Dendritic cell treated with granulocyte-macrophage colony-stimulating factor and Interleukin-4, amounts not matched to agents 40 ng/mL and 50 ng/mL, for 4 days (primary cell): ENCODE measurements around the gene STX5.
A peak's percentile ranks its signal among the peaks of the same experiment; 100 is the strongest.
"Not testable (repeated sequence)": the region's sequence is repeated elsewhere in the genome, so short reads cannot be mapped to it uniquely, and the experiment has no call there.

ENCODE experiments used
- H3K27ac Mint-ChIP-seq: one replicate; pipeline ENCODE4 v1.8.0; 2022; ENCODE audit warnings: mild to moderate bottlenecking, mixed read lengths
- H3K27me3 Mint-ChIP-seq: one replicate; pipeline ENCODE4 v1.8.0; 2022; ENCODE audit warnings: mild to moderate bottlenecking, mixed read lengths
- H3K36me3 Mint-ChIP-seq: one replicate; pipeline ENCODE4 v1.8.0; 2022; ENCODE audit warnings: low read depth, mixed read lengths
- H3K4me1 Mint-ChIP-seq: one replicate; pipeline ENCODE4 v1.8.0; 2022; ENCODE audit warnings: low read depth, mixed read lengths
- H3K4me3 Mint-ChIP-seq: one replicate; pipeline ENCODE4 v1.8.0; 2022; ENCODE audit warnings: mild to moderate bottlenecking, moderate library complexity, mixed read lengths
- H3K9me3 Mint-ChIP-seq: one replicate; pipeline ENCODE4 v1.8.0; 2022; ENCODE audit warnings: mixed read lengths
- intact Hi-C: fragments of 100-400 bp; cut with micrococcal nuclease; formaldehyde crosslinking; loops from one replicate; pipeline ENCODE4 v1.15.0; 2022

Gene STX5, protein sequence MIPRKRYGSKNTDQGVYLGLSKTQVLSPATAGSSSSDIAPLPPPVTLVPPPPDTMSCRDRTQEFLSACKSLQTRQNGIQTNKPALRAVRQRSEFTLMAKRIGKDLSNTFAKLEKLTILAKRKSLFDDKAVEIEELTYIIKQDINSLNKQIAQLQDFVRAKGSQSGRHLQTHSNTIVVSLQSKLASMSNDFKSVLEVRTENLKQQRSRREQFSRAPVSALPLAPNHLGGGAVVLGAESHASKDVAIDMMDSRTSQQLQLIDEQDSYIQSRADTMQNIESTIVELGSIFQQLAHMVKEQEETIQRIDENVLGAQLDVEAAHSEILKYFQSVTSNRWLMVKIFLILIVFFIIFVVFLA

DNA sequence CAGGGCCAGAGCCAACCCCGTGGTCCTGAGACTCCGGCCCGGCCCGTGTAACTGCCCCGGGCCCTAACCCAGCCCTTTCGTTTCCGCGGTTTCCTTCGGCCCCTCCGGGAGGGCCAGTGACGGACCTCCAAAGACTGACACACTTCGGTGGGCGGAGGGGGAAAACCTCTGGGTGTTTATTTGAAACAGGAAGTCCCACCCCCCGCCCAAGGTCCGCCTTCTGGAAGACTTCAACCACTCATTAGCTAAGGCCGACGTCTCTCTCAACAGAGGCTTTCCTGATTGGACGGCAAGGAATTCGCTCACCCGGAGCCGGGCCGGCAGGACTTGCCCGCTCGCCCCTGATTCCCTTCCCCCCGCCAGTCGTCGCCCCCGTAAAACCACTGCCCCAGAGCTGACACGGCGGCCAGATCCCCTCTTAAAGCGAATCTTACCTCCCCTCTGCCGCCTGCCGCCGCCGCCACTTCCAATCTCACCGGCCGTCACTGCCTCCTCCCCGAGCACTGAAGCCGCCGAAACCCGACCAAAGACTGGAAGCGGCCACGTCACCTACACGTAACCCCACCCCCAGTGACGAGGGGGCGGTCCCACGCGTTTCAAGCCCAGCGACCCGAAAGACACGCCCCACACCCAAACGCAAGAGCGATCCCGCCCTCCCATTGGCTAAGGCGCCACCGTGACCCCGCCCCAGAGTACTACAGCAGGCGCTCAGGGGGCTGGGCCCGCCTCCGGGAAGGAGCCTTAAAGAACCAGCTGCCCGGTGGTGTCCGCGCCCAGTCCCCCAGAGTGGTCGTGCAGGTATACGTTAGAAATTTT, at the start of gene STX5:
Gene STX5, minus strand, starts transcription at position 532 of the 816 bp plus-strand sequence. CDS start 808 bp downstream, outside the sequence.
- H3K36me3 Mint-ChIP-seq = peaks cover 89% of the 10 kb centered on the region
- no peaks in the 10 kb centered on the region for H3K9me3 Mint-ChIP-seq
- H3K27ac Mint-ChIP-seq = peak within 1 kb of the TSS; percentile 94
- H3K27me3 Mint-ChIP-seq = no peaks in the 10 kb centered on the region
- intact Hi-C loops = loop anchor here (1.0 to 2.0 kb wide), 3 partner anchors 8 to 45 kb away; partner anchors contain the start of genes TMEM179B and WDR74
- H3K4me3 Mint-ChIP-seq = peak within 1 kb of the TSS; percentile 95
- peaks cover 53% of the 10 kb centered on the region for H3K4me1 Mint-ChIP-seq

DNA sequence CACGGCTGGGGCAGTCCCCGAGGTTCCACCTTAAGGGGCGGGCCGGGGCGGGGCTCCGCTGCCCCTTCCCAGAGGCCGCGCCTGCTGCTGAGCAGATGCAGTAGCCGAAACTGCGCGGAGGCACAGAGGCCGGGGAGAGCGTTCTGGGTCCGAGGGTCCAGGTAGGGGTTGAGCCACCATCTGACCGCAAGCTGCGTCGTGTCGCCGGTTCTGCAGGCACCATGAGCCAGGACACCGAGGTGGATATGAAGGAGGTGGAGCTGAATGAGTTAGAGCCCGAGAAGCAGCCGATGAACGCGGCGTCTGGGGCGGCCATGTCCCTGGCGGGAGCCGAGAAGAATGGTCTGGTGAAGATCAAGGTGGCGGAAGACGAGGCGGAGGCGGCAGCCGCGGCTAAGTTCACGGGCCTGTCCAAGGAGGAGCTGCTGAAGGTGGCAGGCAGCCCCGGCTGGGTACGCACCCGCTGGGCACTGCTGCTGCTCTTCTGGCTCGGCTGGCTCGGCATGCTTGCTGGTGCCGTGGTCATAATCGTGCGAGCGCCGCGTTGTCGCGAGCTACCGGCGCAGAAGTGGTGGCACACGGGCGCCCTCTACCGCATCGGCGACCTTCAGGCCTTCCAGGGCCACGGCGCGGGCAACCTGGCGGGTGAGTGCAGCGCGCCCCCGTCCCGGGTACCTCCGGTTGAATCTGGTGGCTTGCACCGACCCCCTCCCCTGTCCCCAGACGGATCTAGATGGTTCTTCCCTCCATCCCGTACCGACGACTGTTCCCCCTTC, 49.1 kb upstream of the STX5 start, which contains the start of gene SLC3A2:
Gene SLC3A2, plus strand, starts transcription at position 94 of the 776 bp plus-strand sequence. Its CDS starts 128 bp downstream, at position 222.
- intact Hi-C loops = loop anchor here (1.0 kb wide), 2 partner anchors 39 to 94 kb away; partner anchors contain the start of gene TMEM179B
- peaks cover 73% of the 10 kb centered on the region for H3K36me3 Mint-ChIP-seq
- H3K27me3 Mint-ChIP-seq = no peaks in the 10 kb centered on the region
- peak within 1 kb of the TSS; percentile 96 for H3K4me3 Mint-ChIP-seq
- H3K9me3 Mint-ChIP-seq = no peaks in the 10 kb centered on the region
- H3K27ac Mint-ChIP-seq = peak within 1 kb of the TSS; percentile 99
- peaks cover 54% of the 10 kb centered on the region for H3K4me1 Mint-ChIP-seq

DNA sequence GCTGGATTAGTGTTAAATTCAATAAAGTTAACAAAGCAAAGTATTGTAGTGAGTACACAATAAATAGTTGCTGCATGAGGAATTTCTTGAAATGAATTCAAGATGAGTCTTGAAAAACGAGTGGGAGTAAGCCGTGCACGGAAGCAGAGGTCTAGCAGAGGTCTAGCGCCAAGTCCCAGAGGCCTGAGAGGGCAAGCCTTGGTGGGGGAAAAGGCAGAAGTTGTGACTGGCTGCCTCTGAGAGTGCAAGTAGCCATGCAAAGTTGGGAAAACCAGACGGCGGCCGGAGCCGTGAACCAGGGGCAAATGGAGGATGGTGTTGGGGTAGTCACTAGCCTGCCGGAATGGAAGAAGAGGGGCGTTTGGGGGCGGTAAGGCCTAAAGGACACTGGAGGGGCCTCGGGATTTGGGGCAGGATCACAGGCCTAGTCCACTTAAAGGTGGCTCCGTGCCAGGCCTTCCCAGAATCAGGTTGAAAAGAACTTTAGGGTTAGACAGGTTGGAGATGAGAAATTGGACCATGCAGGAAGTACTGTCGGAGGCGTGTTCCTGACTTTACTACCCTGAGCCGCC, 48.5 kb upstream of the STX5 start:
- intact Hi-C loops = no loop called here
- Mint-ChIP-seq H3K4me3 (peak overlapping the region; percentile 96), H3K27me3 (no peaks in the 10 kb centered on the region), H3K9me3 (no peaks in the 10 kb centered on the region), H3K36me3 (peaks cover 69% of the 10 kb centered on the region), H3K4me1 (peaks cover 47% of the 10 kb centered on the region), H3K27ac (peak overlapping the region; percentile 99)

DNA sequence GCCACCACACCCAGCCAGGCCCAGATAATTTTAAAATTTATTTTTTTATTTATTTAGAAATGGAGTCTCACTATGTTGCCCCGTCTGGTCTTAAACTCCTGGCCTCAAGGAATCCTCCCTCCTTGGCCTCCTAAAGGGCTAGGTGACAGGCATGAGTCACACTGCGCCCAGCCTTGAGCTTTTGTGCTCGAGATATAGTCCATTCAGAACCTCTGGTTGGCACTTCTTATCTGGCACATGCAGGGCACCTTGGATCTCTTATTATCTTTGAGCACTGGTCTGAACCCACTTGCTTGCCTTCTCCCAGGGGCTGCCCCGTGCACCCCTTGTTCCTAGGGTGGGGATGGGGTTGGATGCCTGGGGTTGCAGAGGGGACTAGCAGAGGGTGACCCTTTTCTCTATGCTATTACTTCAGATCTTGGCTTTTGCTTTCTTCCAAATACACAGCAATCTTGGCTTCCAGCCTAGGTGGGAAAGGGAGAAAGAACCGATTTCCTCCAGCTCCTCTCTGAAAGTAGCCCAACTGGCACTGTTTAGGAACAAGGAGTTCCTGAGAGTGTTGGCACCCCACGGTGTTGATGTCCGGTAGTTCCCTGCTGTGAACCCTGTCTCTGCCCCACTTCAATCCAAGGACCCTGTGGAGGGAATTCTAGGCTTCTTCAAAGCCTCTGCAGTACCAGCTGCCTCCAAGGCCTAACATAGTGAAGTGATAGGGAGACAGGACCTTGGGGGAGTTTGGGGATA, 47.6 kb upstream of the STX5 start:
- no peaks in the 10 kb centered on the region for H3K9me3 Mint-ChIP-seq
- H3K27ac Mint-ChIP-seq = peak overlapping the region; percentile 99
- peaks cover 42% of the 10 kb centered on the region for H3K4me1 Mint-ChIP-seq
- peak overlapping the region; percentile 96 for H3K4me3 Mint-ChIP-seq
- intact Hi-C loops = no loop called here
- no peaks in the 10 kb centered on the region for H3K27me3 Mint-ChIP-seq
- peaks cover 69% of the 10 kb centered on the region for H3K36me3 Mint-ChIP-seq

DNA sequence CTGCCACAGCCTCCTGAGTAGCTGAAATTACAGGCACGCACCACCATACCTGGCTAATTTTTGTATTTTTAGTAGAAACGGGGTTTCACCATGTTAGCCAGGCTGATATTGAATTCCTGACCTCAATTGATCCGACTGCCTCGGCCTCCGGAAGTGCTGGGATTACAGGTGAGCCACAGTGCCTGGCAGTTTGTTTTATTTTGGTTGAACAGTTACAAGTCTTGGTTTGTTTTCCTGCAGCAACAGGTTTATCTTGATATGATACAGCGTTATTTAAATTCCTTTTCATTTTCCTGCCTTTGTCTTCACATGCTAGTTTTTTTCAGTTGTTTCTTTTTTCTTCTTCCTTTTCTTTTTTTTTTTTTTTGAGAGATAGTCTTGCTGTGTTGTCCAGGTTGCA, 44.9 kb upstream of the STX5 start:
- Mint-ChIP-seq H3K27ac (no peak overlapping the region), H3K4me1 (peaks cover 19% of the 10 kb centered on the region)

DNA sequence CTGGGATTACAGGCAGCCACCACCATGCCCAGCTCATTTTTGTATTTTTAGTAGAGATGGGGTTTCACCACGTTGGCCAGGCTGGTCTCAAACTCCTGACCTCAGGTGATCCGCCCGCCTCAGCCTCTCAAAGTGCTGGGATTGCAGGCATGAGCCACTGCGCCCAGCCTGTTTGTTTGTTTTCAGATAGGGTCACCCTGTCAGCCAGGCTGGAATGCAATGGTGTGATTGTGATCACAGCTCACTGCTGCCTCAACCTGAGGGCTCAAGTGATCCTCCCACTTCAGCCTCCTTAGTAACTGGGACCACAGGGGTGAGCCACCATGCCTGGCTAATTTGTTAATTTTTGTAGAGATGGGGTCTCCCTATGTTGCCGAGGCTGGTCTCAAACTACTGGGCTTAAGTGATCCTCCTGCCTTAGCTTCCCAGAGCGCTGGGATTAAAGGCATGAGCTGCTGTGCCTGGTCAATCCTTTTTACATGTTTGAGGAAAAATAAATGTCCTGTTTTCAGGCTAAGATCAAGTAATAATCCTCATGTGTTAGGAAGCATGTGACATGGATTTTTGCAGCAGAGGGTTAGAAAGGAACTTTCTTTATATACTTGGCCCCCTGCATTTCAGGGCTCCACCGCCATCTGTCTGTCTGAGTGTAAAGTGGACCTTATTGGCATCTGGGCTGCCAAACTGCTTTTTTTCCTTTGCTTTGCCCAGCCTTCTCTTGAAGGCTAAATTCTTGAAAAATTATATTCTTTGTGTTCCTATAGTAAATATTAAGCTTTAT, 44.0 kb upstream of the STX5 start:
- H3K4me3 Mint-ChIP-seq = no peak overlapping the region
- intact Hi-C loops = no loop called here
- no peaks in the 10 kb centered on the region for H3K27me3 Mint-ChIP-seq
- peaks cover 19% of the 10 kb centered on the region for H3K4me1 Mint-ChIP-seq
- H3K9me3 Mint-ChIP-seq = no peaks in the 10 kb centered on the region
- peaks cover 47% of the 10 kb centered on the region for H3K36me3 Mint-ChIP-seq
- H3K27ac Mint-ChIP-seq = no peak overlapping the region

More for the DNA sequence above, 44.9 kb upstream of the STX5 start:
- H3K4me3 Mint-ChIP-seq = no peak overlapping the region
- H3K9me3 Mint-ChIP-seq = no peaks in the 10 kb centered on the region
- H3K27me3 Mint-ChIP-seq = no peaks in the 10 kb centered on the region
- H3K36me3 Mint-ChIP-seq = peaks cover 55% of the 10 kb centered on the region
- intact Hi-C loops = no loop called here

DNA sequence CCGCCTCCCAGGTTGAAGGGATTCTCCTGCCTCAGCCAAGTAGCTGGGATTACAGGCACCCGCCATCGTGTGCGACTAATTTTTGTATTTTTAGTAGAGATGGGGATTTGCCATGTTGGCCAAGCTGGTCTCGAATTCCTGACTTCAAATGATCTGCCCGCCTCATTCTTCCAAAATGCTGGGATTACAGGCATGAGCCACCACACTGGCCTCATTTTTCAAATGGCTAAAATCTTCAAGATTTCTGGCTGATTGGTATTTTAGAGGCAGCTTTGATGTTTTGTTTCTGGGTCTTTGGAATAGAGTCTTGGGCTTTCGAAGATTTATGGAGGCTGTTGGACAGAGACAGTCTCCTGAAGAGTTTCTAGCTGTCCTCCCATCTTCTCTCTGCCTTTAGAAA, 43.0 kb upstream of the STX5 start:
- Mint-ChIP-seq H3K27ac (no peak overlapping the region), H3K4me3 (no peak overlapping the region), H3K27me3 (no peaks in the 10 kb centered on the region), H3K4me1 (peaks cover 12% of the 10 kb centered on the region), H3K36me3 (peaks cover 39% of the 10 kb centered on the region), H3K9me3 (no peaks in the 10 kb centered on the region)
- intact Hi-C loops = no loop called here

DNA sequence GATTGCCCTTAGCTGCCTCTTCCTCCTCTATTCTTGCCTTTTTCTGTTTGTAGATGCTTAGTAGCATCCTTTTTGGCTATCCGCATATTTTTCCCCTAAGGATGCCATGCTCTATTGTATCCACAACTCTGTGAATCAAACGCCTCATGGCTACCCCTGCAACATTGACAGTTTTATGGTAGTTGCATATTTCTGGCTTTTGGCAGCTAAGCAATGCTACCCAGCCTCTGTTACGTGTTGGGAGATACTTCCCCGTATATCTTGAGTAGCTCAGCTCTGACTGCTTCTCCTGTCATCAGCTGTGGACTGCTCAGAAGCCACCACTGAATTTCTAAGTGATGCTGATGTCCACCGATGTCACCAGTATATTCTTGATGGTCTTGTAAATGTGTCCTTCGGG, 33.8 kb upstream of the STX5 start:
- Mint-ChIP-seq H3K4me1 (peaks cover 4% of the 10 kb centered on the region), H3K27ac (no peak overlapping the region), H3K36me3 (no peaks in the 10 kb centered on the region), H3K4me3 (no peak overlapping the region), H3K27me3 (no peaks in the 10 kb centered on the region), H3K9me3 (no peaks in the 10 kb centered on the region)
- intact Hi-C loops = no loop called here

DNA sequence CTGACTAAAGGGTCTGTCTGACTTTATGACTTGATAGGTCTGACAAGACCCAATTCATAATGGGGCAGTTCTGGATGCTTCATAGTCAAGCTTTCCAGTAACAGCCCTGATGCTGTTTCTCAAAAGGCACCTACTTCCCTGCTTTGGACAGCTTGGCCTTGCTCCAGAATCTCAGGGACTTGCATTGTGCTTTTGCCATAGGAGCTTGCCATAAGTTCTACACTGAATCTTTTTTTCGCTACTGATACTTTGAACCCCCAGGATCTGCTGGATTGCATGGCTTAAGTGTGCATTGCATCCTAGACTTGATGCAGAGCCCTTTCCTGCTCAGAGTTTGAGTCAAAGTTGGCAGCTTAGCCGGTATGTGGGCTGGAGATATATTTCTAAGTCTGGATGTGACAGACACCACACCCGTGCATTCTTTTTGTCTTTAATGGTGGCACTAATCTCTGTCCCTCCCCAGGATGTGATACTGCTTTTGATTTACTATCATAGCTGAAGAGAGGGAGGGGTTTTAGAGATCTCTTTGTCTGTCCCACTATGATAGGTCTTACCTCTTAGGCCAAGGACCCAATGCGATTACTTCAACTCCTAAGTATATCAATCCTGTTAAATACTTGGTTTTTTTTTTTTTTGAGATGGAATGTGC, 32.0 kb upstream of the STX5 start:
- no peak overlapping the region for H3K4me3 Mint-ChIP-seq
- intact Hi-C loops = loop anchor here (5.0 kb wide), 1 partner anchor 137 kb away; the partner anchor contains the start of genes HNRNPUL2 and TTC9C
- H3K27me3 Mint-ChIP-seq = no peaks in the 10 kb centered on the region
- no peaks in the 10 kb centered on the region for H3K9me3 Mint-ChIP-seq
- peaks cover 8% of the 10 kb centered on the region for H3K36me3 Mint-ChIP-seq
- H3K27ac Mint-ChIP-seq = no peak overlapping the region
- peaks cover 14% of the 10 kb centered on the region for H3K4me1 Mint-ChIP-seq

DNA sequence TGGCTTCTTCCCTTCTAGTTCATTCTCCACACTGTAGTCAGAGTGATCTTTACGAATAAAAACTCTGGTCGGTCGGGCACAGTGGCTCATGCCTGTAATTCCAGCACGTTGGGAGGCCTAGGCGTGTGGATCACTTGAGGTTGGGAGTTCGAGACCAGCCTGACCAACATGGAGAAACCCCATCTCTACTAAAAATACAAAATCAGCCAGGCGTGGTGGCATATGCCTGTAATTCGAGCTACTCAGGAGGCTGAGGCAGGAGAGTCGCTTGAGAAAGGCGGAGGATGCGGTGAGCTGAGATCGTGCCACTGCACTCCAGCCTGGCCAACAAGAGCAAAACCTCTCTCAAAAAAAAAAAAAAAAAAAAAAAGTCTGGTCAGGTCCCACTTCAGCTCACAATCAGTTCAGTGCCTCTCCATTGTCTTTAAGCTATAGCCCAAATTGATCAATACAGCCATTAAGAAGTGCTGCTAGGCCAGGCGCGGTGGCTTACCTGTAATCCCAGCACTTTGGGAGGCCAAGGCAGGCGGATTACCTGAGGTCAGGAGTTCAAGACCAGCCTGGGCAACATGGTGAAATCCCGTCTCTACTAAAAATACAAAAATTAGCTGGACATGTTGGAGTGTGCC, 29.8 kb upstream of the STX5 start:
- not testable (repeated sequence) for H3K27ac Mint-ChIP-seq, H3K36me3 Mint-ChIP-seq, H3K27me3 Mint-ChIP-seq, H3K4me3 Mint-ChIP-seq, H3K9me3 Mint-ChIP-seq
- intact Hi-C loops = loop anchor here (1.0 to 5.0 kb wide), 2 partner anchors 75 to 134 kb away; partner anchors contain the start of genes HNRNPUL2 and TTC9C
- H3K4me1 Mint-ChIP-seq = peaks cover 34% of the 10 kb centered on the region

DNA sequence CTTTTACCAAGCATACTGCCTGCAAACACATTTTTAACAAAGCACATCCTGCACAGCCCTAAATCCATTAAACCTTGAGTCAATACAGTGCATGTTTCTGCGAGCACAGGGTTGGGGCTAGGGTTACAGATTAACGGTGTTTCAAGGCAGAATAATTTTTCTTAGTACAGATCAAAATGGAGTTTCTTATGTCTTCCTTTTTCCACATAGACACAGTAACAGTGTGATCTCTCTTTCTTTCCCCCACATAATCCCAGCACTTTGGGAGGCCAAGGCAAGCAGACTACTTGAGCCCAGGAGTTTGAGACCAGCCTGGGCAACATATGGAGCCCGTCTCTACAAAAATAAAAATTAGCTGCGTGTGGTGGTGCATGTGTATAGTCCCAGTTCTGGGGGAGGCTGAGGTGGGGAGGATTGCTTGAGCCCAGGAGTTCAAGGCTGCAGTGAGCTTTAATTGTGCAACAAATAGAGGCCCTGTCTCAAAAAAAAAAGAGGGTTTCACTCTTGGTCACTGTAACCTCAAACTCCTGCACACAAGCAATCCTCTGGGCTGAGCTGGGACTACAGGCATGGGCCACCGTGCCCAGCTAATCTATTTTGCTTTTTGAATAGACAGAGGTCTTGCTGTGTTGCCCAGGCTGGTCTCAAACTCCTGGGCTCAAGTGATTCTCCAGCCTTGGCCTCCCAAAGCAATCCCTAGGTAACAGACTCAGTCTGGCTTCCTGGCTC, 29.1 kb upstream of the STX5 start:
- Mint-ChIP-seq H3K27me3 (no peaks in the 10 kb centered on the region), H3K4me1 (peaks cover 40% of the 10 kb centered on the region), H3K9me3 (no peaks in the 10 kb centered on the region), H3K4me3 (no peak overlapping the region), H3K36me3 (peaks cover 9% of the 10 kb centered on the region), H3K27ac (no peak overlapping the region)
- intact Hi-C loops = loop anchor here (5.0 kb wide), 1 partner anchor 134 kb away; the partner anchor contains the start of genes HNRNPUL2 and TTC9C
